ENCODE measurements around the gene TMEM231. TPM values are rescaled to one million over a fixed set of nuclear protein-coding genes. Genes with fewer than 3 reads are reported as not detected.

TMEM231 gene
- total RNA-seq, 1 donor from 2014 or later: 14.5 TPM

DNA sequence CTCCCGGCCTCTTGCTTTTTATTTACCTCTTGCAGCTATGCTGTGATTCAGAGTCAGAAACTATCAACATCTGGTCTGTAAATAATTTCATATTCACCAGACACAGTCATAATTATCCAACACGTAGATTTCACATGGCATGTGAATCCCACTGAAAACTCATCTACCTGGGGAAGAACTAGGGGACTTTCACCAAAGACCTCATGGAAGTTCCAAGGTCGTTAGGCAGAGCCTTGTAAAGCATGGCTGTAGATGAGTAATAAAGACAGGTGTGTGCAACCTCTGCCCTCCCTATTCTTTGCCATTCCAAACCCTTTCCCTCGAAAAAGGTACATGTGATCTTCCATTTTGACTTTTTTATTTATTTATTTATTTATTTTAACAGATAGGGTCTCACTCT is 18.3 kb downstream of the TMEM231 start:
- ATAC-seq (no peak), DNase-seq (no peak)
- Histone ChIP-seq H3K27me3 (ENCODE audit: low read depth) (no peaks in the 10 kb centered on the region), H3K4me1 (no peaks in the 10 kb centered on the region), H3K9me3 (no peaks in the 10 kb centered on the region), H3K27ac (no peak overlapping the region), H3K36me3 (no peaks in the 10 kb centered on the region), H3K4me3 (no peak overlapping the region)
- intact Hi-C loops (cut with DNase I): no loop called here
- TF ChIP-seq CTCF (IDR thresholded peaks at IDR 0.05): no peak

DNA sequence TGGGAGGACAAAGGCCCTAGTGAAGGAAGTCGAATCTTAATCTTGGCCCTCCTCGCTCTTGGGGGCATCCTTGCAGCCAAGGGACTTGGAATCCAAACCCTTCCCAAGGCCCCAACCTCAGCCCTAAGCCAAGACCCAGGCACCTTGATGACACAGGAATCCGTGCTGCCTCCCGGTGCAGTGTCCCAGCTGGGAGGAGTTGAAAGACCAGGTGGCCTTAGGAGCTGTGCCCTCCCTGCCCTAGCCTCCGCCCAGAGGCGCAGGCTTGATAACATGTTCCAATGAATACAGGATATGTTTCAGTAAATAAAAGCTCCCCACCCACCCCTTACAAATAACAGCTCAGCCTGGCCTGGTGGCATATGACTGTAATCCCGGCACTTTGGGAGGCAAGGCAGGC is 20.2 kb downstream of the TMEM231 start, which contains the start of gene CHST5:
TSS of gene CHST5 (minus strand) at position 208 of the 400 bp plus-strand sequence. CDS start 5,724 bp downstream, outside the sequence.
- H3K27me3 ChIP-seq (ENCODE audit: low read depth): no peaks in the 10 kb centered on the region
- H3K9me3 ChIP-seq: no peaks in the 10 kb centered on the region
- no peak within 1 kb of the TSS for H3K27ac ChIP-seq
- no peak for TF ChIP-seq CTCF (IDR thresholded peaks at IDR 0.05)
- H3K36me3 ChIP-seq: no peaks in the 10 kb centered on the region
- intact Hi-C loops (cut with DNase I): no loop called here
- no peak within 1 kb of the TSS for H3K4me3 ChIP-seq
- DNase-seq (no peak), ATAC-seq (no peak)
- H3K4me1 ChIP-seq: no peaks in the 10 kb centered on the region

DNA sequence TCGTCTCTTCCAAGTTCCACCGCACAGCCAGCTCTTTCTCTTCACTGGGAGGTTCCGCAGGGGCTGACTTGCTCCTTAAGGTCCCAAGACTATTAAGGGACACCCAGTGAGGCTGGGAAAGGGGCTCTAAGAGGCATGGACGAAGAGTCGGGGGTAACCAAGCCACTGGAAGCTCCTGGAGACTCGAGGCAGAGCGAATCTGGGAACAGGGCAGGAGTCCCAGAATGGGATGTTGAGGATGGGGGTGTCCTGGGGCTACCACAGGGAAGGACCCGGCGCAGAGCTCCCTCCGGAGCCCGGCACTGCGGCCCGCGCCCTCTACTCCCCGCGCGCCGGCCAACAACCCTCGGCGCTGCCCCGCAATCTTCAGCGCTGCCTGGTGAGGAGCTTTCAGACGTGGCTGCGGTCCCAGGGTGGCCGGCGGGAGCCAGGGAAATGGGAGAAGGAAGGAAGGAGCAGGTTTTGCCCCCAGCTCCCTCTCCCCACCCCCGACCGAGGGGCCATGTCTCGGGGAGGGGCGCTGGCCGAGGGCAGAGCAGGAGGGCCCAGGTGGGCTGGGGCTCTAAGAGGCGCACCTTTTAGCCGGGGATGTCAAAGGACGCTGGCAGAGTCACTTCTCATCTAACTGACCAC is 20.7 kb downstream of the TMEM231 start:
- Histone ChIP-seq H3K9me3 (no peaks in the 10 kb centered on the region), H3K36me3 (no peaks in the 10 kb centered on the region), H3K4me3 (no peak overlapping the region), H3K27ac (no peak overlapping the region), H3K4me1 (no peaks in the 10 kb centered on the region), H3K27me3 (ENCODE audit: low read depth) (no peaks in the 10 kb centered on the region)
- DNase-seq: no peak
- intact Hi-C loops (cut with DNase I): no loop called here
- peak in 1 of 2 donors; percentile 14 for ATAC-seq
- no peak for TF ChIP-seq CTCF (IDR thresholded peaks at IDR 0.05)

DNA sequence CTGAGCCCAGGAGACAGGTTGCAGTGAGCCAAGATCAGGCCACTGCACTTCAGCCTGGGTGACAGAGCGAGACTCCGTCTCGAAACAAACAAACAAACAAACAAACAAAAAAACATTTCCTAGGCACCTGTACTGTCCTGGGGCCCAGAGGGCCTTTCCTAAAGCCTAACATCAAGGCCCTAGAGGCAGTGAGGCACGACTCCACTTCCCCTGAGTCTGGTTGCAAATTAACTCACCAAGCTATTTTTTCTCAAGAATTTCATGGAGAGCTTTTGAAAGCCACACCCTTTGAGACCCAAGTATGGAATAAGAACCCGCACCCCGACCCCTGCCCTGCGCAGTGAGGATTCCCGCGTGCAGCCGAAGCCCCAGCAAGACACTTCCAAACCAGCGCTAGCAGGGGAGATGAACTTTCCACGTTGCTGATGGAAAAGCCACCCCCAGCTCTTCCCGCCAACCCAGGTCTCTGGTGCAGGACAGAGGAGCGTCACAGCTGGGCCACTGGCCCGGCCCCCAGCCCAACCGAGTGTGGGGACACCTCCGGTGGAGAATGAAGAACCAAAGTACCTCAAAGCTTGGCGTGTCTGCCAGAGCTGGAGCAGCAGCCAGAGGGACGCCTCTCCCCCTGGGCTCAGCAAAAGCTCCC is 21.4 kb downstream of the TMEM231 start:
- ATAC-seq: peak in 1 of 2 donors; percentile 19
- Histone ChIP-seq H3K36me3 (no peaks in the 10 kb centered on the region), H3K9me3 (no peaks in the 10 kb centered on the region), H3K4me3 (no peak overlapping the region), H3K27ac (no peak overlapping the region), H3K4me1 (no peaks in the 10 kb centered on the region), H3K27me3 (ENCODE audit: low read depth) (no peaks in the 10 kb centered on the region)
- intact Hi-C loops (cut with DNase I): no loop called here
- no peak for TF ChIP-seq CTCF (IDR thresholded peaks at IDR 0.05)
- DNase-seq: no peak

DNA sequence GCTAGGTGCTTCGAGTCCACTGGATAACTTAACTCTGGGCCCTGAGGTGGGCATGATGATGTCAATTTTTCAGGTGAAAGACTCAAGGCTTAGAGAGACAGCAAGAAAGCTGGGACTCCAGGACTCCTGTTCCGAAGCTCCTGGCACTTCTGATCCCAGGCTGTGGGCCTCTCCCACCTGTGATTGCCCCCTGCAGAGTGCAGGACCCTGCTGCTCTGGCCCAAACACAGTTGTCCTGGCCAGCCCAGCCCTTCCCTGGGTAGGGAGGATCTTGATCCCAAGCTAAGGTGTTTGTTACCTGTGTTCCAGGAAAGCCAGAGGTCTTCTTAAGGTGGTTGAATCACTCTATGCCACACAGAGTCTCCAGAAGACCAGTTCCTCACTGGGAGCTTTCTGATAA is 23.3 kb downstream of the TMEM231 start:
- DNase-seq (no peak), ATAC-seq (no peak)
- Histone ChIP-seq H3K4me1 (no peaks in the 10 kb centered on the region), H3K27me3 (ENCODE audit: low read depth) (no peaks in the 10 kb centered on the region), H3K9me3 (no peaks in the 10 kb centered on the region), H3K4me3 (no peak overlapping the region), H3K36me3 (no peaks in the 10 kb centered on the region), H3K27ac (no peak overlapping the region)
- no peak for TF ChIP-seq CTCF (IDR thresholded peaks at IDR 0.05)
- intact Hi-C loops (cut with DNase I): no loop called here
